Neuronal stem cell (in vitro differentiated cells): ENCODE measurements around the gene HDAC4.

Experiments
- DNase-seq: peaks from one replicate; pipeline ENCODE4 v3.0.0-alpha.2; 2013; ENCODE audit warnings: low spot score
- H2AFZ ChIP-seq: one replicate; pipeline ENCODE4 v1.6.1; 2013; ENCODE audit warnings: mild to moderate bottlenecking, low read length, inconsistent platforms
- H2AK5ac ChIP-seq: 2 replicates; pipeline ENCODE4 v1.6.1; 2013; ENCODE audit warnings: low read depth, mild to moderate bottlenecking, inconsistent platforms, low read length, moderate library complexity, mixed read lengths
- H2BK120ac ChIP-seq: 2 replicates; pipeline ENCODE4 v1.6.1; 2013; ENCODE audit warnings: low read depth, mild to moderate bottlenecking, inconsistent platforms, low read length, moderate library complexity, mixed read lengths
- H2BK12ac ChIP-seq: one replicate; pipeline ENCODE4 v1.6.1; 2013; ENCODE audit warnings: low read length, inconsistent platforms
- H2BK15ac ChIP-seq: 2 replicates; pipeline ENCODE4 v1.6.1; 2013; ENCODE audit warnings: mild to moderate bottlenecking, low read length, inconsistent platforms, mixed read lengths
- H2BK5ac ChIP-seq: one replicate; pipeline ENCODE4 v1.6.1; 2013; ENCODE audit warnings: inconsistent platforms, mild to moderate bottlenecking, low read length, moderate library complexity
- H3K14ac ChIP-seq: one replicate; pipeline ENCODE4 v1.6.1; 2013; ENCODE audit warnings: low read length, inconsistent platforms
- H3K18ac ChIP-seq: 2 replicates; pipeline ENCODE4 v1.6.1; 2013; ENCODE audit warnings: low read length, inconsistent platforms
- H3K23ac ChIP-seq: 2 replicates; pipeline ENCODE4 v1.6.1; 2013; ENCODE audit warnings: low read depth, mild to moderate bottlenecking, mixed read lengths, low read length, inconsistent platforms; ENCODE audit not compliant: poor library complexity
- H3K27ac ChIP-seq: replicated peaks from 3 replicates; pipeline ENCODE4 v1.5.1; 2013; ENCODE audit warnings: low read length, inconsistent platforms
- H3K27me3 ChIP-seq, 3 experiments: 2 replicates each; pipeline ENCODE4 v1.6.1; 2013; ENCODE audit warnings: low read length in 3 of 3, mild to moderate bottlenecking in 2 of 3, inconsistent platforms in 1 of 3, low read depth in 1 of 3, mixed read lengths in 1 of 3, moderate library complexity in 1 of 3; ENCODE audit not compliant: control insufficient read depth in 3 of 3, insufficient read depth in 3 of 3
- H3K36me3 ChIP-seq, 2 donors: replicated peaks in 1 of 2; 2 replicates each; pipeline ENCODE4 v1.6.1; 2013; ENCODE audit warnings: low read length in 2 of 2; ENCODE audit not compliant: control insufficient read depth in 2 of 2, insufficient read depth in 2 of 2
- H3K4ac ChIP-seq: 2 replicates; pipeline ENCODE4 v1.6.1; 2013; ENCODE audit warnings: inconsistent platforms, mild to moderate bottlenecking, low read length, moderate library complexity
- H3K4me1 ChIP-seq, 2 donors: 1 replicate in 1 of 2; 2 replicates in 1 of 2; pipeline ENCODE4 v1.6.1; 2013; ENCODE audit warnings: low read length in 2 of 2, low read depth in 1 of 2; ENCODE audit not compliant: control insufficient read depth in 2 of 2, insufficient read depth in 1 of 2
- H3K4me2 ChIP-seq: one replicate; pipeline ENCODE4 v1.6.1; 2013; ENCODE audit warnings: mild to moderate bottlenecking, low read length, inconsistent platforms; ENCODE audit not compliant: insufficient read depth, poor library complexity, severe bottlenecking
- H3K4me3 ChIP-seq, 2 donors: 2 replicates each; pipeline ENCODE4 v1.5.1; 2013; ENCODE audit warnings: low read length in 2 of 2, mild to moderate bottlenecking in 2 of 2, inconsistent platforms in 1 of 2, moderate library complexity in 1 of 2
- H3K79me1 ChIP-seq: one replicate; pipeline ENCODE4 v1.6.1; 2013; ENCODE audit warnings: low read depth, mild to moderate bottlenecking, inconsistent platforms, low read length, moderate library complexity
- H3K9ac ChIP-seq: one replicate; pipeline ENCODE4 v1.6.1; 2013; ENCODE audit warnings: mild to moderate bottlenecking, low read depth, low read length, inconsistent platforms; ENCODE audit not compliant: poor library complexity
- H3K9me3 ChIP-seq, 2 donors: replicated peaks in 1 of 2; 2 replicates each; pipeline versions ENCODE3 to v1.6.1; 2013; ENCODE audit warnings: low read length in 2 of 2, mild to moderate bottlenecking in 2 of 2, inconsistent platforms in 1 of 2, low read depth in 1 of 2, mixed read lengths in 1 of 2, moderate library complexity in 1 of 2; ENCODE audit not compliant: control insufficient read depth in 2 of 2, insufficient read depth in 1 of 2
- H4K8ac ChIP-seq: one replicate; pipeline ENCODE4 v1.6.1; 2013; ENCODE audit warnings: low read depth, mild to moderate bottlenecking, inconsistent platforms, low read length, moderate library complexity
- H4K91ac ChIP-seq: one replicate; pipeline ENCODE4 v1.6.1; 2013; ENCODE audit warnings: low read length, low read depth, mild to moderate bottlenecking, inconsistent platforms; ENCODE audit not compliant: poor library complexity
- WGBS, 2 donors: extraction: QIAGEN DNeasy Blood & Tissue Kit; methylation state at CpG; one replicate each; pipeline ENCODE4 v1.1.7; 2013; ENCODE audit warnings: missing lambda C conversion rate in 2 of 2, mixed read lengths in 1 of 2; ENCODE audit not compliant: insufficient read length in 2 of 2, insufficient replicate concordance in 1 of 2; ENCODE audit errors: extremely low coverage in 2 of 2; 5-methylcytosine and 5-hydroxymethylcytosine counted together

HDAC4 gene

DNA sequence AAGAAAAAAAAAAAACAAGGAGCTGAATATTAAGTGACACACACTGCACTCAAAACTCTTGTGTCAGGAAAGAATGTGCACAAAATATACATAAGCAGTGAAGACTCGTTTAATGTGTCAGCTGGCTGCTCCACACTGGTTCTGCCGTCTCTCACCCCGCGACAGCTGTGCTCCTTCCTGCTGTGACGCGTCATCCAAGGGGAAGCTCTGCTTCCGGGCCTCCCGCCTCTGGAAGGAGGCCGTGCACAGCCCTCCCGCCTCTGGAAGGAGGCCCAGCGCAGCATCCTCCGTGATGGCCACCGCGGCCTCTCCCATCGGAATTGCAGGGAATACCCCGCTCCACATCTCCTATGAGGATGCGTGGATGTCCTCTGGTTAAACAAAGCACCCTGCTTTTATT is 151.0 kb downstream of the HDAC4 start:
- Histone ChIP-seq H3K79me1 (peaks cover 4% of the 10 kb centered on the region), H2AFZ (no peak overlapping the region), H2BK120ac (no peak overlapping the region), H3K4me2 (no peak overlapping the region), H2BK15ac (no peak overlapping the region), H2BK12ac (no peak overlapping the region), H3K27me3 (no peaks in the 10 kb centered on the region), H3K27ac (no peak overlapping the region), H4K91ac (no peak overlapping the region), H2BK5ac (no peak overlapping the region), H3K4ac (no peak overlapping the region), H3K23ac (no peak overlapping the region), H3K18ac (no peak overlapping the region), H3K9me3 (no peaks in the 10 kb centered on the region), H2AK5ac (no peak overlapping the region), H3K4me3 (no peak overlapping the region), H3K9ac (no peak overlapping the region), H3K36me3 (no peaks in the 10 kb centered on the region), H3K14ac (no peak overlapping the region), H3K4me1 (peaks cover 15 to 21% of the 10 kb centered on the region in 2 donors), H4K8ac (no peak overlapping the region)
- no peak for DNase-seq
- no CpG with 5 or more reads among the region's 17 CpGs for WGBS, 2 donors

DNA sequence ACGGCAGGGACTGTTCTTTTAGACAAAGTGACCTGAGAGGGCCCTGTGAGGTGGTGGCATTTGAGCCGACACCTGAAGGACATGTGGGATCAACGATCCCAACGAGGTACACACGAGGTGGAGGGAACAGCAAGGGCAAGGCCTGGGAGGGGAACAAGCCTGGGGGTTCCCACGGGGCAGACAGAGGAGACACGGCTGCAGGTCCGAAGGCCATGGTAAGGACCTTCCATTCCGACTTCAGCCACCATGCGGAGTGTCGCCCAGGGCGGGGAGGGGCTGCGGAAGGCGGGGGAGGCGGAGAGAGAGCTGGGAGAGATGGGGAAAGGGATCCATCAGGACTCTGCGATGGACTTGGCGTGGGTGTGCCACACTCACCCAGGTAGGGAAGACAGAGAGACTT is 151.8 kb downstream of the HDAC4 start:
- Histone ChIP-seq H3K27ac (no peak overlapping the region), H3K27me3 (no peaks in the 10 kb centered on the region), H2AFZ (no peak overlapping the region), H2BK5ac (peak overlapping the region; percentile 76), H2BK12ac (no peak overlapping the region), H3K4me2 (no peak overlapping the region), H3K23ac (no peak overlapping the region), H4K91ac (no peak overlapping the region), H3K14ac (no peak overlapping the region), H3K9me3 (no peaks in the 10 kb centered on the region), H3K4me1 (peaks cover 20 to 24% of the 10 kb centered on the region in 2 donors), H3K4ac (no peak overlapping the region), H4K8ac (no peak overlapping the region), H3K4me3 (no peak overlapping the region), H2BK15ac (no peak overlapping the region), H3K79me1 (peaks cover 6% of the 10 kb centered on the region), H3K18ac (no peak overlapping the region), H3K9ac (no peak overlapping the region), H2BK120ac (no peak overlapping the region), H3K36me3 (no peaks in the 10 kb centered on the region), H2AK5ac (no peak overlapping the region)
- no CpG with 5 or more reads among the region's 17 CpGs for whole genome bisulfite sequencing, 2 donors
- no peak for DNase-seq

DNA sequence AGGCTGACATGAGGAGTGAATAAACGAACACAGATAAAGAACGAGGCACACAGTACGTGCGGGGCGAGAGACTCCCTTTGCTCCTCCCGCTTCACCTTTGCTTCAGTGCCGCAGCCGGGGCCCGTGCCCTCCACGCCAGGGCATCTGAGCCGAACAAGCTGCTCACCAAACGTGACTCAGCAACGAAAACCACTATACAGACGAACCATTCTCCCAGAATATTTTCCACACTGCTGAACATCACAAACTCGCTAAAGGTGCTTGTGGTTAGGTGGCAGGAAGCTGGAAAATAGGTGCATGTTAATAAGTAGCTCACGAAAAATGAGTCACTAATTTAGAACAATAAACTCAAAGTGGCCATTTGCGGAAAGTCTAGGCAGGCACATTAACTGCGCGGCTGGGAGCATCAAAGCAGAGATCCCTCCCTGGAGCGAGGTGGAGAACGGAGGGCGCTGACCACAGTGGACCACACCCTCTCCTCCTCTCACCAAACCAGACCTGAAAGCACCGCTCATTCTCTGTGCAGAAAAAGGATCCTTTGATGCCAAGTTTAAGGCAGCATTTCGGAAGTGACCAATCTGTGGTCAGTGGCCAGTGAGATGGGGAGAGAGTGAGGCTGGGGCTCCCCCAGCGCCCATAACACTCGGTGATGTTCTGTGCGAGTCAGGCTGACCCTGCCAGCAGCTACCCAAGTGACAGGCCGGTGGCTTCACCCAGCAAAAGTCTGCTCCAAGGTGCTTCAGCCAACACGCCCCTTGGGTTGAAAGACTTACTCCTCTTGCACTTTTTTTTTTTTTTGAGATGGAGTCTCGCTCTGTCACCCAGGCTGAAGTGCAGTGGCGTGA is 153.2 kb downstream of the HDAC4 start:
- Histone ChIP-seq H3K23ac (no peak overlapping the region), H4K8ac (no peak overlapping the region), H2AFZ (no peak overlapping the region), H3K4me2 (no peak overlapping the region), H3K4me3 (no peak overlapping the region), H2BK120ac (no peak overlapping the region), H3K36me3 (no peaks in the 10 kb centered on the region), H4K91ac (no peak overlapping the region), H2AK5ac (peak overlapping the region; percentile 54), H3K4me1 (peaks cover 20 to 23% of the 10 kb centered on the region in 2 donors), H3K4ac (no peak overlapping the region), H3K79me1 (peaks cover 8% of the 10 kb centered on the region), H2BK5ac (no peak overlapping the region), H3K27me3 (no peaks in the 10 kb centered on the region), H3K18ac (no peak overlapping the region), H2BK15ac (no peak overlapping the region), H2BK12ac (no peak overlapping the region), H3K27ac (no peak overlapping the region), H3K9ac (peak overlapping the region; percentile 33), H3K14ac (no peak overlapping the region), H3K9me3 (peaks cover 0 to 3% of the 10 kb centered on the region in 2 donors)
- DNase-seq = no peak
- no CpG with 5 or more reads among the region's 31 CpGs for WGBS, 2 donors

DNA sequence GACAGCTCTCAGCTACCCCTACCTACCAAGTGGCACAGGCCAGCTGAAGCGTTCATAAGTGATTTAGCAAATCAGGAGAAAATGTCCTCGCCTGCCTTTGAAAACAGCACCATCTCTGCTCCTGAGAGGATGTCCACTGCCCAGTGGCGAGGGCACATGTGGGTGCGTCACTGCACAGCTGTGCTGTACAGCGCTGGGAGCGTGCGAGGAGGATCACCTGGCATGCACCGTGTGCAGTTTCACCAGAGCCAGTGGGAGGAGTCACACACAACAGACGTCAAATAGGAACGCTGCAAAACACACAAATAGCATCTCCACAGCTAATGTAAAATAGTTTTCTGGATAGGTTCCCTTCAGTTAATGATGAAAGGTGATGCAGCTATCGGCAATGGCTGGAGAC is 154.1 kb downstream of the HDAC4 start:
- H2BK120ac ChIP-seq = no peak overlapping the region
- no peak overlapping the region for H4K91ac ChIP-seq
- no peak overlapping the region for H2BK15ac ChIP-seq
- H2AK5ac ChIP-seq = peak overlapping the region; percentile 60
- H3K4me2 ChIP-seq = no peak overlapping the region
- DNase-seq = no peak
- H3K79me1 ChIP-seq = peaks cover 8% of the 10 kb centered on the region
- no peak overlapping the region for H2AFZ ChIP-seq
- H3K27me3 ChIP-seq = no peaks in the 10 kb centered on the region
- peak overlapping the region; percentile 69 for H2BK5ac ChIP-seq
- no peak overlapping the region for H3K4me3 ChIP-seq
- H3K36me3 ChIP-seq = no peaks in the 10 kb centered on the region
- no peak overlapping the region for H2BK12ac ChIP-seq
- H3K18ac ChIP-seq = peak overlapping the region; percentile 87
- WGBS, 2 donors = no CpG with 5 or more reads among the region's 11 CpGs
- peak overlapping the region; percentile 67 for H3K9ac ChIP-seq
- no peak overlapping the region for H3K14ac ChIP-seq
- peaks cover 0 to 6% of the 10 kb centered on the region in 2 donors for H3K9me3 ChIP-seq
- no peak overlapping the region for H3K4ac ChIP-seq
- H3K27ac ChIP-seq = no peak overlapping the region
- H3K23ac ChIP-seq = no peak overlapping the region
- H4K8ac ChIP-seq = no peak overlapping the region
- peaks cover 20 to 23% of the 10 kb centered on the region in 2 donors for H3K4me1 ChIP-seq
